Measurements from ENCODE around the gene PVALB.

Gene PVALB

DNA sequence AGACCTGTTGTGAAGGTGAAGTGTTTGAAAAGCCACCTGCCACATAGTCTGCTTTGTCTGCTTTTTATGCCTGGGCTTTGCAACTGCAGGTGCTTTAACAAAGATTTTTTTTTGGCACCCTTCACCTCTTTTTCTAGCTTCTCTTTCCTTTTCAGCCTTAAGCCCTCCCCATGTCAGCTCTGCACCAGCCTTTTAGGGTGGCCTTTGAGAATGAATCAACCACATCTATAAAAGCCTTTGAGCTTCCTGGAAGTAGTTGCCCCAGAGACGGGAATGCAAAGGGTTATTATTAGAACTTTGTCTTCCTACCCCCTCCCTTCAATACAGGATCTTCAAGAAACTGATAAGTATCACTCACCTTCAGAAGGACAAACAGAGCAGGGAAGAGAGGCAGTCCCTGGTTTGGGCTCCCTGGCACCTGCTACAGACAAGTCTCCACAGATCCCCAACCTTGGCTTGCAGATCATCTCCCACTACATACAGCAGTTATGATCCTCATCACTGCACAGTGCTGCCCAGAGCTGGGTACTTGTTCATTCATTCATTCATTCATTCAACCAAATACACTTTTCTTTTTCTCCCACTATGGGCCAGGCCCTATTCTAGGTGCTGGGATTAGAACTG is 8.0 kb downstream of the PVALB start:
- no peak for DNase-seq

DNA sequence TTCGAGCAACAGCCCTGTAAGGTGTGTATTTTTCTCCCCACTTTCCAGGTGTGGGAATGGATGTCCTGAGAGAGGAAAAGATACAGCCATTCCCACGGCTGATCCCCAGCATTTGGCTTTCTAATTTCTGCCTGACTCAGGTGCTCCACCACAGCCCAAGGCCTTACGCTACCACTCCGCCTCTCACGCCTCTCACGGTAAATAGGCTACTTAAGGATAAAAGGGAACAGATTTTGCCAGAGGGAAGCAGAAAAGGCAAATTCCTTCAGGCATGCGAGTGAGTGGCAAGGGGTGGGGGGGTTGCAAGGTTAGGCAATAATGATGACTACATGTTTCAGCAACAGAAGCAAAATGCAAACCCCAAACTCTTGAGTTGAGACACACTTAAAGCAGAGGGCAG is 9.2 kb downstream of the PVALB start:
- DNase-seq = peak; percentile 62

DNA sequence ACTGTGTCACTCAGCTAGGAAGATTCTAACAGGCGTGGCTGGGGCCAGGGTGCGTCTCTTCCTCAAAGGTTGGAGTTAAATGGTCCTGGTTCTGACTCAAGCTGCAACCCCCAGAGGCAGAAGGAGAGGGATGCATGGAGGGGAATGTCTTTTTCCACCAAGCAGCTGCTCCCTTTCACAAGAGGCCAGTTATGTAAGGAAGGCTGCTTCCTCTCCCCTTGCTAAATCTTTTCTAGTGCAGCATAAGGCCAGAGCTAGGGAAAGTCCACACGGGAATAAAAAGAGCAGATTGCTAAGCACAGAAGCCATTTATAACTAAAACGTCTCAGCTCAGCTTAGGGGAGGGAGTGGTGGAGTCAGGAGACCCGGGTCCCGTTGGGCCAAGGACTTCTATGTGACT is 10.0 kb downstream of the PVALB start:
- no peak for DNase-seq

DNA sequence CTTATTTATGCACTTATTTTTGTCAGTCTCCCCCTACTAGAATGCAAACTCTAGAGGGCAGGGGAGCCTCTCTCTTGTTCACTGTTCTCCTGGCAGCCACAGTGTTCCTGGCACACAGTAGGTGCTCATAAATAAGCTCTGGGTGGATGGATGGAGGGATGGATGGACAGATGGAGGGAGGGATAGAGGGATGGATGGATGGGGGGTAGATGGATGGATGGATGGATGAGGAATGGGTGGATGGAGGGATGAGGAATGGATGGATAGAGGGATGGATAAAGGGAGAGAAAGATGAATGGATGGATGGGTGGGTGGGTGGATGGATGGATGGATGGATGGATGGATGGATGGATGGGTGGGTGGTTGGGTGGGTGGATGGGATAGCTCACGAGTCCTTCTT is 13.5 kb downstream of the PVALB start:
- DNase-seq = no peak

DNA sequence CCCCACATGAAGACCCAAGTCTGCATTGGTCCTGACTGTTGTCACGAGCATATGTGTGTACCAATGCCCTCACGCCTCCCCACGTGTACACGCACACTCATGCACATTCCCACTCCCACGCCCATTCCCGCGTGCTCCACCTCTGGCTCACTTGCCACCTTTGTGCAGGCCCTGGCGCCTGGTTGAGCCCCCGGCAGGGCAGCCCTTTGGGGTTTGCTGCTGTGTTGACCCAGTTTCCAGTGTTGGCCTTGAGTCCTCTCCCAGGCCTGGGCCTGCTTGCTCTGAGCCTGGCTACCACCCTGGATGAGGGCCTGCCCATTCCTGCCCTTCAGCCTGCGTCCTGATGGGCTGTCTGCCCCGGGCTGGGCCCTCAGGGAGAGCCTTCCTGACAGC is 18.2 kb downstream of the PVALB start:
- no peak for DNase-seq

DNA sequence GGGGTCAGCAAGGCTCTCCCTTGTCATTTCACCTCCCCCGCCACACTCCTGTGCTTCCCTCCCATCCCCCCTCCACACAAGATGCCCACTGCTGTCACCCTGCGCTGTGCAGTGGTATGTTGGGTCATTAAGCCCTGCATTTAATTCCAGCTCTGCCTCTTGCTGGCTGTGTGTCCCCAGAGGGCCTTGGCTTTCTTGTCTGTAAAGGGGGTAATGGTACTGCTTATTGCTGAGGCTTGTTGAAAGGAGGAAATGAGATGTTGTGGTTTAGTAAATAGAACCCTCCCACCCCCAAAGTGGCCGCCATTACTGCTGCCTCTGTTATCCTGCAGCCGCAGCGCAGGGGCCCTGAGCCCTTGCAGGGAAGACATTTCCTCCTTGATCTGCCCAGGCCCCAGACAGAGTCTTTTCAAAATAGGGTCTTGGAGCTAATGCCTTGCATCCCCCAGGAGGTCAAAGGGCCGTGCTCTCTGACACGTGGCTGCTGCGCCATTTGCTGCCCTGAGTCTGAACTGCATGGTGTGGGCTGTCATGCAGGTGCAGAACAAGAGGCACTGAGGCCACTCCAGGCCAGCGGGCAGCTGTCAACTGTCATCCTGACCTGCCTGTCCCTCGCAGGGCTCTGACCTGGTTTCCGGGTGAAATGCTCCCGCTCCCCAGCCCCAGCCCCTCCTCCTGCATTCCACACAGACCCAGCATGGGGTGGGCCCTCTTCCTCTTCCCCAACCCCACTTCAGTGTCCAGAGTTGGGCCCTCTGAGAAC is 18.7 kb downstream of the PVALB start:
- DNase-seq = no peak

DNA sequence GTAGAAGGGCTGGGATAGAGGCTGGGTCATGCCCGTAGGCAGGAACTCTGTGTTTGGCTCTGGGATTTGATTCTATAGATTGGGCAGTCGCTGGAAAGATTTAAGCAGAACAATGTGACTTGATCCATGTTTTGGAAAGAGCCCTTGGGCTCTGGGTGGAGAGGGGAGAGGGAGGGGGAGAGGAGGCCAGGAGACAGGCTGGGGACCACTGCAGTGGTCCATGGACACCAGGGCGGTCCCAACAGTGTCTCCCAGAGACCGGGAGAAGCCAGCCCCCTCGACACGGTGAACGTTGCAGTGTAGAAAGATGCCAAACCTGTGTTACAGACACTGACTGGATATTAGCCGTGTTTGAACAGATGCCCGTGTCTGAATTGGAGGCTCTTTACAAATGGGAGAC is 19.5 kb downstream of the PVALB start:
- DNase-seq = no peak

DNA sequence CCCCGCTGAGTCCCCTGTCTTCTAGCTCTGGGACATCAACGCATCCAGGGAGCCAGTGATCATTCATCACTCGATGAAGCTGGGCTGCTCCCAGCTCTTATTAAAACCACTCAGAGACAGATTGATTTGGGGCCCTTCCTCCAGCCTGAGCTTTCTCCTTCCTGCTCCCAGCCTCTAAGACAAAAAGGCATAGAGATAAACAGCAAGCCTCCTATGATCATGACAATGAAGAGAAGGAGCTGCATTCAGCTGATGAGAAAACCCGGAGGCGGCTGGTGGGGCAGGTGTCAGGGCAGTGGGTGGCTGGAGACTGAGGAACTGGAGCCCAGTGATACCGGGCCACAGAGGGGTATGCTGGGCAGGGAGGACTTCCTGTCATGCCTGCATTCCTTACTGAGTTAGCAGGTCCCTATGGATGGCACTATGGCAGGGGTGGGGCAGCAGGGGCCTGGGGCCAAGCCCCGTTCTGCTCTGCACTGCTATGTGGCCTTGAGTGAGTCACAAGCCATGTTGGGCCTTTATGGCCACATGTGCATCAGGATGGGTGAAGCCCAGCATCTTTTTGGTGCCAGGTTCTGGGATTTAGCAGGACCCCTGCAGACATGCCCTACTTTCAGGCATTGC is 20.2 kb downstream of the PVALB start:
- DNase-seq = no peak

DNA sequence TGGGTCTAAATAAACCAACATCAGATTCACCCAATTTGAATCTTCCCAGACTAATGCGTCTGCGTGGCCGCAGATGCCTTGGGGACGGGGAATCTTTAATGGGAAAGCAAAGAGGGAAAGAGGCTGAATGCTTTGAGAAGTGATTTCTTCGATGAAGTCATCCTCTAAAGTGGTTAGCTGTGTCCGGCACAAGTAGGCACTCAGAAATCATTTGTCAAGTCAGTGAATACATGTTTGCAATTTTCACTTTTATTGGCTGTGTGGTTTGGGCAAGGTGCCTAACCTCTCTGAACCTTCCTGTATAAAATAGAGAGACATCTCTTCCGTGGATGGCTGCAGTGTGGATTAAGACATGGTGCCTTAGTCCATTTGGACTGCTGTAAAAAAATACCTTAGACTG is 21.2 kb downstream of the PVALB start:
- no peak for DNase-seq

DNA sequence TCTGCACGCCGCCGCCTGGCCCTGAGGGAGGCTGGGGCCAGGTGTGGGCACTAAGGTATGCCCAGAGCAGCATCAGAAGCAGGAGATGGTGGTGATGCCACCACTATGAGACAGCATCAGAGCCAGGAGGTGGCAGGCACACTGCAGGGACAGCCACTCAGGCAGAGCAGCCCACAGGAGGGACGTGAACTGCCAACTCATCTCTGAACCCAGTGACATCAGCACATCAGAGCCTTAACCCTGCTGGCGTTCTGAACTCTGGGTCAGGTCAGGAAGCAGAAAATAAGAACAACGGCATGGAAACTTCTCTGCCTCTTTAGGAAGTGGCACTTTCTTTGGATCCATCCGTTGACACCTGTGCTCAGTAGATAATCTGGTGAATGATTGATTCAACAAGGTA is 26.2 kb downstream of the PVALB start:
- no peak for DNase-seq

DNA sequence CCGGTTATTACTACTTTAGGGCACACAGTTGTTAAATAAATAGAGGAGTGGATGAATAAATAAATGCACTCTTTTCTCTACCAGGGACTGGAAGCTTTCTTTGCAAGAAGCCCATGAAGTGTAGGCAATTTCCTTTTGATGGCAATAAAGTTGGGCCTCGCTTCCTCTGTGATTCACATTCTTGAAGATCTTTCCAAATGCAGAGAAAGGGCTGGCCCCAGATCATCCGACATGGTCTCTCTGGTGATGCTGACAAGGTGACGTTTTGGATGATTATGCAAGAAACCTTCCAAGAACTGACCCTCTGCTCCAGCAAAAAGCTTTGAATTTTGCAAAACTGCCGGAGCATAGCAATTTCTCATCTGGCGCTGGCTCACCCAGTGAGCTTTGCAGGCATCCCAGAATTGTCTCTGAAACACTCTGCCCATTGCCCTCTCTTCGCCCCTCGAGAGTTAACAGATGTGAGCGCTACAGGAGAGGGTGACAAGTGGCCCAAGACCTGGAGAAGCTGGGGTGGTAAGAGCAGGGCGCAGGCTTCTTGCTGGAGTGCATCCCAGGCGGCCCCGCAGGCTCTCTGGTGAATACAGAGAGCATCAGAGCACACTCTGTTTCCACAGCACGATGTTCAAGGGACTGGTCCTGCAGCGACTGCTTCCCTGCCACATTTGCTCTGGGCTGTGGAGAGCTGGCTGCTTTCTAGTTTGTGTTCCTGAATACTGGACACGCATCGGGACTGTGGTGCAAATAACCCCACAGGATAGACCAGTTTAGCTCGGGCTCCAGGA is 29.4 kb downstream of the PVALB start:
- no peak for DNase-seq

DNA sequence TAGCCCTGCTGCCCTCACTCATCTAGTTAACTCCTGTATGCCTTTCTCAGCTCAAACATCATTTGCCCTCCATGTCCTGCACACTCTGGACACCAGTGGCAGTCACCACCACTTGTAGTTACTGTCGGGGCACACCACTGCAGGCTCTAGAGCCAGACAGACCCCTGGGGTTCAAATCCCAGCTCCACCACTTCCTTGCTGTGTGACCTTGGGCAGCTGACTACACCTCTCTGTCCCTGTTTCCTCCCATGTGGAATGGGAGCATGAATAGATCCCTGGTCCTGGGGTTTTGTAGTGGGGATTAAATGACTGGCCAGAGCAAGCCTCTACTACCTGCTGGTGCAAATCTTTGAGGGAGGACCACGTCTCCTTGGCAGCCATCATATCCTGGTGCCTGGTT is 33.1 kb downstream of the PVALB start:
- DNase-seq = no peak

DNA sequence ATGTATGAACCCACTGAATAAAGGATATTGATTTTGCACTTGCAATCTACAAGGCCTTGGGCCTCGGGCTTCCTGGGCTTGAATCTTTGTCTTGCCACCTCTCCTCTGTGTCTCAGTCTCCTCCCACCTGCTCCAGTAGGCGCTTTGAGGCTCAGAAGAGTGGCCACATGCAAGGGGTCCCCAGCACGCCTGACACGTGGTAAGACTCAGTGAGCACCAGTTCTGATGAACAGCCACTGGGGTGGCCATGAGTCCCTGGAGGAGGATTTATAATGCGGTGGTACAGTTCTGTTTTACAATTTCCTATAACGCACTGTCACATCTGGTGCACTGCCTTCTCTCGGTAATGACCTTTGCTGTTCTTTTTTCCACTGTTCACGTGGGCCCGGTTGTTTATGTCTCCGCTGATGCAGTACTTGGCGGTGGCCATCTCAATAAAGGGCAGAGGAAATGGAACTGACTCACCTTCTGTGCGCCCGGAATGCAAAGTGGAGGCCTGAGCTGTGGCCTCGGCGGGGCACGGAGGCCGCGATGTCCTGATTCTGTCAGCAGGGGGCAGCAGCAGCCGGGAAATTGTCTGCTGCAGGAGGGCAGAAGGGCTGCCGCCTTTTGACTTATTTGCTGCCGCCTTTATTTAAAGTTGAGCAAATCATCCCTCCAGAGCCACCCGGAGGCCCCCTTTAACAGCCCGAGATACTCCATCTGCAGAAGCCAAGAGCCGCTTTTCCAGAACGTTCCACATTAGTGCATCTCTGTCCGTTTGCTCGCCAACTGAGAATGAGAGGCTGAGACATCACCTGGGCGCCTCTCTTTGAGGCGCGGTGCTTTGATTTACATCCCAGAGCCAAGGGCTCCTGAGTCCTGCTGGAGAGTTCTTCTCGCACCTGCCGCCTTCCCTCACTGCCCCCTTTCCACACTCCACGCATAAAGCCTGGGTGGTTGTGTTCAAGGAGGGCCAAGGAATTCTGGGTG is 34.9 kb downstream of the PVALB start:
- DNase-seq = peak; percentile 95

DNA sequence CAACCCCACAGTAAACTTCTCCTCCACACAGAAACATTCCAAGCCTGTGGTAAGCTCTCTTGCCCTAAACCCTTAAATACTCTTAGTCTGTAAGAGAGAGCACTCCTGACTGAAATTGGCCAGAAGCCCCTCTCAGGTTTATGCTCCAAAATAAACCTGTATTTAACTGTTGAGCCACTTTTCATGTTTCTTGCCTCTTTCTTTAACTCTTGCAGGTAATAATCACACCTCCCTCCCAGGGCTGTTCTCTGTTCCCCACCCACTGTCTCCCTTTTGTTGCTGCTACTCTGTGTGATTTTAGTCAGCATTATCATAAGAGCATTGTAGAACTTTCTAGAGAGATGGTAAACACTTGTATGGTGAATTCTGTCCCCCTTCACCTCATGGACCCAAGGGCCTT is 38.8 kb downstream of the PVALB start:
- no peak for DNase-seq

DNA sequence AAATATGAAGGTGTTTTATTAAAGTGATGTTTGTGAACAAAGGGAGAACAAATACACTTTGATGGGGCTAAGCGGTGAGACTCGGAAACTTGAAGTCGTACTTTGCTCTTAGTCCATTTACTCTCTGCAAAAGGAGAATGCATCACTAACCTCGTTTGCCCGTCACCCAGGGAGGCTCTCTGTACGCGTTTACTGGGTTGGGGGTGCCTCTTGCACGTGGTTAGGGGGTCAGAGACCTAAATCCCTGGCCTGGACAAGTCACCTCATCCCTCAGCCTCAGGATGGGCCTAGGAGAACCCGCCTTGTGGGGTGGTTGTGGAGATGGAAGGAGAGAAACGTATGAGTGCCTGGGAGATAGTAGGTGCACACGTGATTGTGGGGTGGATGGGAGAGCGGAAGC is 40.1 kb downstream of the PVALB start:
- DNase-seq = no peak

DNA sequence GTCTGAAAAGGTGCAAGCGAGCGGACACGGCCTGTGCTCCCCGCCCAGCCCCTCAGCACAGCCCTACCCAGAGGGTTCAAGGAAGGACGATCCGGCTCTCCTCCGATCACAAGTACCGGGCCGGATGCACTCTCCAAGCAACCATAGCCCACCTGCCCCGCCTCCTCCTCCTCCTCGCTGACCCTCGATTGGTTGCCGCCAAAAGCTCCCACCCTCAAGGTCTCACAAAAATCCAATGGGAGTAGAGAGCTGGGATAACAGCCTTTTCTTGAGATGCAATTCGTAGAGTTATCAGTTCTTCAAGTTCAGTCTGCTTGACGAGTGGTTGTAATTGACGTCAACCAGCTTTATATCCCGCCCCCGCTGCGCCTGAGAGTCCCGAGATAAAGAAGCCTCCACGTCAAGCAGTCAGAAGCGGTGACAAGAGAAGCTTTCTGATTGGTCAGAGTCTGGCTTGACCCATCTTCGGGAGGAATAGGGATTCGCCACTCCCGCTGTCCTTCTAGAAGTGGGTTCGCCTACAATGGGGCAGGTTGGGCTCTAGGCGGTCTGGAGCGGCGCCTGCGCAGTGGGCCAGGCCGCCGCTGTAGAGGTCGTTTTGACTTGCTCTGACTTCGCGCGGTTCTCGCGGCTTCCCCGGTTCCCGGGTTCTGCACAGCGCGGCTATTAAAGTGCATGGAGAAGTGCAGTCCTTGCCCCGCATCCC is 40.7 kb downstream of the PVALB start, which contains the start of gene IFT27:
Gene IFT27 (minus strand): TSS at position 156 of the 706 bp plus-strand sequence. CDS start 412 bp downstream, outside the sequence.
- peak; percentile 100 for DNase-seq

DNA sequence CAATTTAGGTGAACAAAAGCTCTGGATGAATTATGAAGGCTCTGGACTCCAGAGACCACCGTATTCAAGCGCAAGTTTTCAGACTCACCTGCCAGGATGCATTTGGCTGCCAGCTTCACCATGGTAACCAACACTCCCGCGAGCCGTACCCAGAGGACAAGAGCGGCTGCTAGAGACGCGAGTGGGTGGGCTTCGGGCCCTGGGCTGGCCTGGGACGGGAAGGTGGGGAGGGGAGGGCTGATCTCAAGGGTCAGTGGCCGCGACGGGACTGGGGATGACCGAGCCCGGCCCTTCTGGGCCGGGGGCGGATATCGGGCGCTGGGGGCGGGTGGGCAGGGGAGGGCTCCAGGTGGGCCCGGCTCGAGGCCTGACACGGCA is 41.3 kb downstream of the PVALB start:
- DNase-seq = peak; percentile 61

DNA sequence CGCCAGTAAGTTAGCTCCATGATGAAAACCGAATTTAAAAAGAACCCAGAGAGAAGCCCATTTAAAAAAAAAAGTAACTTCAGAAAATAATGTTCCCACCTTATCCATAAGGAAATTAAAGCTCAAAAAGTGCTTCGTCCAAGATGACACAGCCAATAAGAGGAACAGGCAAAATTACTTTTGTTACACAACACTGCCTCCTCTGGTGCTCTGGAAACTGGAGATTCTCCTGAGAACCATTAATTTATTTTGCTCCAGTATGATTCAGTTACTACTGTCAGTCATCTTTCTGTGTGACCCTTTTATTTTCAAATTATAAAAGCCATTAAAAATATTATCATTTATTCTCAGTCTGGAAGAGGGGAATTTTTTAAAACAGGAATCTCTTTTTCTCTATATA is 42.9 kb downstream of the PVALB start:
- no peak for DNase-seq

DNA sequence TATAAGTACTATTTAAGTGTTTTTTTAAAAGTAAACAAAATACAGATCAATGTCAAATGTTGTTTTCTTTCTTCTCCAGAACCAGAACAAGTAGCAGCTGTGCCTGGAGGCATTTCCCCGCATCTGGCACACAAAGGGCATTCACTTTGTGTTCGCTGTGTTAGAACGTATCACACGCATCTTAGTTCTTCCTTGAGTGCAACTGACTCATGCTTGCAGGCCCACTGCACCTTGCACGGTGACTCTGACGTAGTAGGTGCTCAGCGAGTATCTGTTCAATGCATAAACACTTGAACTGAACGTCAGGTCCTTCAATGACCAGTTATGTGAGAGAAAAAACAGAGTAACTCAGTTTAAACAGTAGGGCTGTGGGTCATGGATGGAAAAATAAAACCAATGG is 44.4 kb downstream of the PVALB start:
- DNase-seq = peak; percentile 31

DNA sequence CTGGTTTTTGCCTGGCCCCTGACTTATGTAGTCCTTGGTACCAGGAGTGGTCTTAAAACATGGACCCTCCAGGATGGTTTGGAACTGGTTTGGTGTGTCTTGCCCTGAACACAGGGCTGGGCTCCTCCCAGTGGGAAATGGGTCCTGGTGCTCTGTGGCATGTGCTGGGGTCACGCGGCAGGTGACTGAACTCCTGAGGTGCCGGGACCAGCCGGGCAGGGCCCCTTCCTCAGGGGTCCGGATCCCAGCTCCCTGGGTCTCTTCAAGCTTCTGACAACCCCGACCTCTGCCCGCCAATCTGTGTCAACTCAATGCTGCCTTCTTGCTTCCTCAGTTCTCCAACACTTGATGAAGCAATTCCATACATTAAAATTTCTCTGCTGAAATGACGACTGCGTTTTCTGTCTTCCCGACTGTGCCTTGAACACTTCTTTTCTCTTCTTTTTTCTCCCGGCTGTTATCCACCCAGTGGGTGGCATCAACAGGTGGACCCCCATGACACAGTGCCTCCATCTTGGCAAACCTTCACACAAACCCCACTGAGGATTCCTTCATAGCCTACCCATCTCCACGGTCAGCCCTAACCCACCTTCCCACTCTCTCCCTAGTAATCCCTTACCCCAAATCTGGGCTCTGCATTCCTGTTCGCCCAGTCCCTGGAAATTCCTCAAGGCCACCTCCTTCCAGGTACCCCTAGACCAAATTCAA is 45.3 kb downstream of the PVALB start:
- DNase-seq = no peak
